Smooth muscle cell of the brain vasculature (primary cell): ENCODE results near the gene KRTAP4-3.
"Not testable (repeated sequence)": the region's sequence is repeated elsewhere in the genome, so short reads cannot be mapped to it uniquely, and the experiment has no call there.

Experiments used
- DNase-seq: peaks from one replicate; pipeline ENCODE4 v3.0.0-alpha.2; 2012; ENCODE audit warnings: low read depth, low spot score

Gene KRTAP4-3

GRCh38 chr17:41168121-41168520, at the start of gene KRTAP4-3:
Gene KRTAP4-3 (minus strand): TSS chr17:41168221. CDS start chr17:41168172, 49 bp downstream.
- DNase-seq, result no peak

DNA sequence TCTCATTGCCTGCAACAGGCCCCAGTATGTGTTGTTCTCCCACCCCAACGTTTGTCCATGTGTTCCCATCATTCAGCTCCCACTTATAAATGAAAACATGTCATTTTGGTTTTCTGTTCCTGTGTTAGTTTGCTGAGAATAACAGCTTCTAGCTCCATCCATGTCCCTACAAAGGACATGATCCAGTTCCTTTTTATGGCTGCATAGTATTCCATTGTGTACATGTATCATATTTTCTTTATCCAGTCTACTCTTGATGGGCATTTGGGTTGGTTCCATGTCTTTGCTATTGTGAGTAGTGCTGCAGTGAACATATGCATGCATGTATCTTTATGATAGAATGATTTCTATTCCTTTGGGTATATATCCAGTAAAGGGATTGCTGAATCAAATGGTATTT, 47.7 kb upstream of the KRTAP4-3 start:
- no peak for DNase-seq

DNA sequence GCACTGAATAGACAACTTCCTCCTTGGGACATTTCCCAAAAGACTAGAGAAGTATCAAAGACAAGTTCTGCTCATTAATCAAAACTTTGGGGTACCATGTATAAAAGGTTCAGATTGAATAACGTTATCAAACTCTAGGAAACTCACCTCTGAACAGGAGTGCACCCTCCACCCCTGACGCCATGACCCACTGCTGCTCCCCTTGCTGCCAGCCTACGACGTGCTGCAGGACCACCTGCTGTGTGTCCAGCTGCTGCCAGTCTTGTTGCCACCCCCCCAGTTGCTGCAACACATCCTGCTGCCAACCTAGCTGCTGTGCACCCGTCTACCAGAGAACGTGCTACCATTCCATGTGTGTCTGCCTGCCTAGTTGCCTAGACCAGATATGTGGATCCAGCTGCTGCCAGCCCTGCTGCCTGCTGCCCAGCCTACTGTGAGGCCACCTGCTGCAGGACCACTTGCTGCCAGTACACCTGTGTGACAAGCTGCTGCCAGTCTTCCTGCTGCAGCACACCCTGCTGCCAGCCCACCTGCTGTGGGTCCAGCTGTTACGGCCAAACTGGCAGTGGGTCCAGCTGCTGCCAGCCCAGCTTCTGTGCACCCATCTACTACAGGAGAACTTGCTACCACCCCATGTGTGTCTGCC, 44.6 kb upstream of the KRTAP4-3 start:
- no peak for DNase-seq

DNA sequence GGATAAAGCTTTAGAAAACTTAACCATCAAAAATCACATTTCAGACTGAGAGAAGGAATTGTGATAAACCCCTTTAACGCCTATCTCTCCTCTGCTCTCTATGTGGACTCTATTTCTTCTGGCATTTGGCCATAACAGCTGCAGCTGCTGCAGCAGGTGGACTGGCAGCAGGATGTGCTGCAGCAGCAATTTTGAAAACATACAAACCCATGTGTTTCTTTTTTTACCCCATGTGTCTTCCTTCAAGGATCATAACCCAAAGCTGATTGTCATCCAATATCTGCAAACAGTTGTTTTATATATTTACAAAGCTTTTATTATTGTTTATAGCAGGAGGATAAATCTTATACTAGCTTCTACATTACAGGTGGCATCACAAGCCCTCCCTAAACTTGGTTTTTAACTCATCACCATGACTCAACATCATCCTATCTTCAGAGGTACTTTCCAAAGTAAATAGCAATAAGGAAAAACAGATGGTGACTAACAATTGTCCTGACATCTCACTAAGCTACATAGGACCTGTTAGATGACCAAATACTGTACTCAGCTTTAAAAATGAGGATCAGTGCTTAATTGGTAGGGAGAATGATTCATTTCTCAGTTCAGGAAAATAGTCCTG, 43.9 kb upstream of the KRTAP4-3 start:
- no peak for DNase-seq

GRCh38 chr17:41199421-41200078, 31.5 kb upstream of the KRTAP4-3 start:
- no peak for DNase-seq

DNA sequence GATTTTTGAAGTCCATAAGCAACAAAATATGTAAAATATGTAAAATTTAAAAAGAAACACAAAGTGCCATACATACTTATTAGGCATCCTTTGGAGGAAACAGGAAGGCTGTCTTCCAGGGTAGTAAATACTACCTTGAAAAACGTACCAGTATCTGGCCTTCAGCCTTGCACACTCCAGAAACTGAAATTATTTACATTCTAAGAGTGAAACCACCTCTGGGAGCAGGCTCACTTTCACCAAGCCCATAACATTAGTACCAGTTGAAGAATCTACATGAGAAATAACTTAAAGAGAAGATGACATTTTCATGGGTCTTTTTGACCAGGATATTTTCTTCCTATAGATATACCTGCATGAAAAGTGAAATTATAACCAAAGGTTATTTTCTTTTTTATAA, 28.0 kb upstream of the KRTAP4-3 start:
- DNase-seq, result no peak

DNA sequence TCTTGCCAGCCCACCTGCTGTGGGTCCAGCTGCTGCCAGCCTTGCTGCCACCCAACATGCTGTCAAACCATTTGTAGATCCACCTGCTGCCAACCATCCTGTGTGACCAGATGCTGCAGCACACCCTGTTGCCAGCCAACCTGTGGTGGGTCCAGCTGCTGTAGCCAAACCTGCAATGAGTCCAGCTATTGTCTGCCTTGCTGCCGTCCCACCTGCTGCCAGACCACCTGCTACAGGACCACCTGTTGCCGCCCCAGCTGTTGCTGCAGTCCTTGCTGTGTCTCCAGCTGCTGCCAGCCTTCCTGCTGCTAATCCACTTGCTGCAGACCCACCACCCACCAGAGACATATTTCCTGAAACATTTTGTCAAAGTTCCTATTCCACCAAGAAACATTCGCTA, 22.3 kb upstream of the KRTAP4-3 start:
- DNase-seq, result no peak

DNA sequence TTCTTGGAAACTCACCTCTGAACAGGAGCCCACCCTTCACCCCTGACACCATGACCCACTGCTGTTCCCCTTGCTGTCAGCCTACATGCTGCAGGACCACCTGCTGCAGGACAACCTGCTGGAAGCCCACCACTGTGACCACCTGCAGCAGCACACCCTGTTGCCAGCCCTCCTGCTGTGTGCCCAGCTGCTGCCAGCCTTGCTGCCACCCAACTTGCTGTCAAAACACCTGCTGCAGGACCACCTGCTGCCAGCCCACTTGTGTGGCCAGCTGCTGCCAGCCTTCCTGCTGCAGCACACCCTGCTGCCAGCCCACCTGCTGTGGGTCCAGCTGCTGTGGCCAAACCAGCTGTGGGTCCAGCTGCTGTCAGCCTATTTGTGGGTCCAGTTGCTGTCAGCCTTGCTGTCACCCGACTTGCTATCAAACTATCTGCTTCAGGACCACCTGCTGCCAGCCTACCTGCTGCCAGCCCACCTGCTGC, 21.9 kb upstream of the KRTAP4-3 start, which contains the start of gene KRTAP9-1:
Gene KRTAP9-1, plus strand, starts transcription at position 51 of the 482 bp plus-strand sequence. Its CDS starts 0 bp downstream, at position 51.
- not testable (repeated sequence) for DNase-seq

- DNase-seq, result no peak
These were observed 18.9 kb upstream of the KRTAP4-3 start for GRCh38 chr17:41186872-41187271.

- no peak for DNase-seq
These were observed 17.0 kb upstream of the KRTAP4-3 start for GRCh38 chr17:41185001-41185400.

- no peak for DNase-seq
These were observed 16.5 kb upstream of the KRTAP4-3 start, which contains the start of gene KRTAP4-1 for GRCh38 chr17:41184480-41184961. Gene KRTAP4-1 (minus strand): TSS chr17:41184911. CDS start chr17:41184854, 57 bp downstream.

DNA sequence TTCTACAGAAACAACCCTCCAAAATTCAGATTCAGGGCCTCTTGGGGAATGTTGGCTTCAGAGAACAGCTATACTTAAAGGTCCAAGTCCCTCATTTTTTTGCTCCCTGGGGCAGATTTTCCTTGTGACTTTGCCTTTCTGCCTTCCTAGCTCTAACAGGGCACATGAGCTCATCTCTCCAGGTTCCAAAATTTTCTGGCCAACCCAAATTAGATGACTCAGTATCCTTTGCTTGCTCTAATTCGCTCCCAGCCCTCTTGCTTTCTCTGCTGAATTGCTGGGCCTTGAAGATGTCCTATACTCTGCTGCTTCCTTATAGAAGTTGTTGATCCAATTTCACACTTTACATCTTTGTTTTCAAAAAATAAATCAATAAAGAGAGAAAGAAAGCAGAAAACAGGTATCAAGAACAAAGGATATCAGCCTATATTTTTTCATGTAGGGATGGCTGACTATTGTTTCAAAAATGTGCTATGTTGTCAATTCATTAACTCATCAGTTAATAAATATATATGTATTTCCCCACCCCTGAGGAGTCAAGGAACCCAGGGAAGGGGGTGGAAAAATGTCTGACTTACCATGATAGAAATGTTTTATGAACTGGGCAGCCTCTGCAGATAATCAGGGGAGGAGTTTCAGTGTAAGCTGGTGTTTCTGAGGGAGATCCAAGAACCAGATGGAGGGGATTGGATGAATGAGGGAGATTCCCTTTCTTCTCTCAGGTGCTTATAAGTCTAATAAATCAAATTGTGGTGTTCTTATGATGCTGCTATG, 11.0 kb upstream of the KRTAP4-3 start:
- DNase-seq, result no peak

DNA sequence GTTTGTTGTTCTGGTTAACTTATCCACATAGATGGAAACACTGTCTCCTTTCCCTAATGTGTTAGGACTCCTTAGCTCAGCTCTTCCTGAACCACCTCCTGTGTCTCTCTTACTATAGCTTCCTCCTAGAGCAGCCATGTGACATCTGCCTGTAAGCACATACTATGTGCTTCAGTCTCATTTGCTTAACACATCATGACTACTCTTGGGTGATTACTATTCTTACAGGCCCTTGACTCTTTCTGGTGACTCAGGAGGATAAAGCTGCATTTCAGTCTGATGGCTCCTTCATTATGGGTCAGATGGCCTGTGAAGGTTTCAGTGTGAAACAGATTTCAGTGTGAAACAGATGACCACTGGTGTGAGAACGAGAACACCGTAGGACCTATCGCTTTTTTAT, 10.3 kb upstream of the KRTAP4-3 start:
- no peak for DNase-seq

DNA sequence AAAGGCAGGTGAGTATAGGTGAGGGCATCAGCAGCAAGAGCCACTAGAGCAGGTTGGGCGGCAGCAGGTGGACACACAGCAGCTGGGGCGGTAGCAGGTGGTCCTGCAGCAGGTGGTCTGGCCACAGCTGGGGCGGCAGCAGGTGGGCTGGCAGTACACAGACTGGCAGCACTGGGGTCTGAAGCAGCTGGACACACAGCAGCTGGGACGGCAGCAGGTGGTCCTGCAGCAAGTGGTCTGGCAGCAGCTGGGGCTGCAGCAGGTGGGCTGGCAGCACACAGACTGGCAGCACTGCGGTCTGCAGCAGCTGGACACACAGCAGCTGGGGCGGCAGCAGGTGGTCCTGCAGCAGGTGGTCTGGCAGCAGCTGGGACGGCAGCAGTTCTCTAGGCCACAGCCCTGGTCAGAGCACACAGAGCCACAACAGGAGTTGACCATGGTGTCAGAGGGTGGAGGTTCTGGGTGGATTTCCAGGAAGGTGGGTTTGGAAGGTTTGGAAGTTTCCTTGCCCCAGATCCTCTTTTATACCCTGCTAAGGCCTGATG, 9.8 kb upstream of the KRTAP4-3 start, which contains the start of gene KRTAP4-2:
Gene KRTAP4-2, minus strand, starts transcription at position 495 of the 545 bp plus-strand sequence. Its CDS starts 57 bp downstream, at position 438.
- no peak for DNase-seq

DNA sequence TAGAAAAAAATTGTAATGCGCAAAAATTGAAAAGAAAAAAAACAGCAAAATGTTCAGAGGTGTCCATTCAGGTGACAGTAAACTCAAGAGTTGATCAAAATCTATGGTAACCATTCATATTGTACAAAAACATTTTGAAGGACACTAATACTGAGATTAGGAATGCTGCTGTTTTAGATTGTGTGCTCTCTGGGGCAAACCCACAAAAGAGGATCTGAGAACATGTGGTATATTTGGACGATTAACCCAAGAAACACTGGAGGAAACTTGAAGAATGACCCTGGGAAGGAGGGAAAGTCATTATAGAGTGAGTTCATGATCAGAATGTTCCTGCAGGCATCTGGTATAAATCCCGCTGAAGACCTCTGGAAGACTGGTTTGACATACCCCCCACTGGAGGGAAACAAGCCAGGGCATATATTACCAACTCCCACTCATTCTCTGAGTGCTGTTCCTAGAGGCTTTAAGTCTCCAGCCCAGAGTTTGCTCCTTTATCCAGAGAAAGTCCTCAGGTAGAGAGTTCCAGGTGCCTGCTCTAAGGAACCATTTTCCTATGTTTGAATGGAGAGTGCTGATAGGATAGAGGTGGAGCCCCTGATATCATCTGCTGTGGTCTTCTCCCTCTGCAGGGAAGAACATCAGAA, 8.8 kb upstream of the KRTAP4-3 start:
- DNase-seq, result no peak

DNA sequence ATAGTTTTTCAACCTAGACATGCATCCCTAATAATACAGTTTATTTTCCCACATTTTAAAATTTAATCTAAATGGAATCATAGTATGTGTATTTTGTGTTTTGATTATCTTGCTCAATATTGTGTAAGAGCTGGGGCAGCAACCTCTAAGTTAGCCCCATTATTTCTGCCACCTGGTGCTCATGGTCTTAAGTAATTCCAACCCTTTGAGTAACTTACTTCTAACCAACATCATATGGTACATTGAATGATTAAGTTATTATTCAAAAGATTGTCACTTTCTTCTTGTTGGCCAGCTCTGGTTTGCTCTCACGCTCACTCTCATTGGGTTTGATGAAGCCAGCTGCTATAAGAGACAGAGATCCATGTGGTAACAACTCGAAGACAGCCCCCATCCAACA, 3.9 kb upstream of the KRTAP4-3 start:
- DNase-seq, result no peak

- DNase-seq, result no peak
These were observed 460 bp downstream of the KRTAP4-3 start for GRCh38 chr17:41167561-41167960.

DNA sequence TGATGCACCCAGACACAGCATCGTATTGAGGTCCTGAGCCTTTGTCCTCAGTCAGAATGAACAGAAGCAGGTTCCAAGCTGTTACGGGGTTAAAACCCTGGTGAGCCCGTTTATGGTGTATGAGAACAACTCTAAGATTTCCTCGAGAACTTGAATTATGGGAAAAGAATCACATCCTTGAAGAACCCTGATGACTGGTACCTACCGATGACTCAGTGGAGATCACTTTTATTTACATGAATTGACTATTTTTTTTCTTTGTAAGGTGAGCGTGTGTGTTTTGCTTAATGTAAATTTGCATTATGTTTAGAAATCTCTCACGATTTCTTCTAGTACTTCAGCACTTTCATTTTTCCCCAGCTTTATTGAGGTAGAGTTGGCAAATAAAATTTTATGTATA, 4.2 kb downstream of the KRTAP4-3 start:
- DNase-seq, result no peak

DNA sequence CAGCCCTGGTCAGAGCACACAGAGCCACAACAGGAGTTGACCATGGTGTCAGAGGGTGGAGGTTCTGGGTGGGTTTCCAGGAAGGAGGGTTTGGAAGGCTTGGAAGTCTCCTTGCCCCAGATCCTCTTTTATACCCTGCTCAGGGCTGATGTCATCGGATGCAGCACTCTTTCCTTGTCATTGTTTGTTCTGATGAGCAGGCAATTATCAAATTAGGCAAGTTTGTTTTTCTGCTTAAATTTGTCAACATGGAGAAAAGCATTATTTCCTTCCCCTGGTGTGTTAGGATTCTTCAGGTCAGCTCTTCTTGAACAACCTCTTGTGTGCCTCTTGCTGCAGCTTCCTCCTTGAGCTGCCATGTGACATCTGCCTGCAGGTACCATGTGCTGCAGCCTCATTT, 7.4 kb downstream of the KRTAP4-3 start, which contains the start of gene KRTAP4-4:
Gene KRTAP4-4, minus strand, starts transcription at position 101 of the 400 bp plus-strand sequence. Its CDS starts 57 bp downstream, at position 44.
- no peak for DNase-seq

DNA sequence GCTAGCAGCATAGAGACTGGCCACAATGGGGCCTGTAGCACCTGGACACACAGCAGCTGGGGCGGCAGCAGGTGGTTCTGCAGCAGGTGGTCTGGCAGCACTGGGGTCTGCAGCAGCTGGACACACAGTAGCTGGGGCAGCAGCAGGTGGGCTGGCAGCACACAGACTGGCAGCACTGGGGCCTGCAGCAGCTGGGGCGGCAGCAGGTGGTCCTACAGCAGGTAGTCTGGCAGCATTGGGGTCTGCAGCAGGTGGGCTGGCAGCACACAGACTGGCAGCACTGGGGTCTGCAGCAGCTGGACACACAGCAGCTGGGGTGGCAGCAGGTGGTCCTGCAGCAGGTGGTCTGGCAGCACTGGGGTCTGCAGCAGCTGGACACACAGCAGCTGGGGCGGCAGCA, 7.8 kb downstream of the KRTAP4-3 start:
- not testable (repeated sequence) for DNase-seq

GRCh38 chr17:41153856-41154255, 14.2 kb downstream of the KRTAP4-3 start:
- DNase-seq, result no peak
